ENCODE data around the gene ANKLE2.

The ANKLE2 gene

GRCh38 chr12:132746613-132747012 lies 15.0 kb downstream of the ANKLE2 start:
- Histone ChIP-seq H3K9me3 (ENCODE audit: control insufficient read depth, low read length) (no peaks in the 10 kb centered on the region), H3K79me1 (replicated peaks; ENCODE audit: low read length, poor library complexity, severe bottlenecking) (peaks cover 24% of the 10 kb centered on the region), H4K91ac (ENCODE audit: low read length) (no peak overlapping the region), H3K4me1 (ENCODE audit: control insufficient read depth, insufficient read depth, low read depth, low read length) (peaks cover 2% of the 10 kb centered on the region), H3K14ac (ENCODE audit: low read length in 2 of 2) (no peak overlapping the region), H2BK12ac (ENCODE audit: low read length in 2 of 2) (no peak overlapping the region), H3K27ac (ENCODE audit: low read length, poor library complexity, severe bottlenecking) (no peak overlapping the region), H4K8ac (ENCODE audit: low read length) (no peak overlapping the region), H3K4me2 (ENCODE audit: low read length, poor library complexity, severe bottlenecking) (no peak overlapping the region), H3K4ac (ENCODE audit: low read depth in 1 of 2, low read length in 2 of 2) (no peak overlapping the region), H2AFZ (ENCODE audit: low read depth, low read length) (no peak overlapping the region), H2AK5ac (ENCODE audit: low read length, severe bottlenecking) (no peak overlapping the region), H2BK15ac (ENCODE audit: low read depth, poor library complexity, severe bottlenecking) (no peak overlapping the region), H3K23ac (ENCODE audit: low read length in 2 of 2) (no peak overlapping the region), H3K18ac (ENCODE audit: low read depth in 1 of 2, low read length in 2 of 2) (no peak overlapping the region), H2BK5ac (ENCODE audit: low read depth, low read length, poor library complexity, severe bottlenecking) (no peak overlapping the region), H3K27me3 (ENCODE audit: control insufficient read depth in 1 of 2, insufficient read depth in 1 of 2, low read length in 2 of 2) (no peaks in the 10 kb centered on the region), H3K9ac (ENCODE audit: low read length) (no peak overlapping the region), H3K36me3 (ENCODE audit: control insufficient read depth in 1 of 2, insufficient read depth in 2 of 2, low read depth in 1 of 2, low read length in 2 of 2) (peaks cover 81 to 94% of the 10 kb centered on the region in 2 experiments), H2BK120ac (ENCODE audit: low read depth, low read length) (no peak overlapping the region), H3K4me3 (ENCODE audit: insufficient read depth in 1 of 2, low read depth in 1 of 2, low read length in 2 of 2) (no peak overlapping the region)
- WGBS, result 100% methylated on average over 1 of the region's 3 CpGs
- no peak for DNase-seq

- Histone ChIP-seq H3K9me3 (ENCODE audit: control insufficient read depth, low read length) (no peaks in the 10 kb centered on the region), H3K4ac (ENCODE audit: low read depth in 1 of 2, low read length in 2 of 2) (no peak overlapping the region), H3K9ac (ENCODE audit: low read length) (no peak overlapping the region), H2BK15ac (ENCODE audit: low read depth, poor library complexity, severe bottlenecking) (no peak overlapping the region), H3K36me3 (ENCODE audit: control insufficient read depth in 1 of 2, insufficient read depth in 2 of 2, low read depth in 1 of 2, low read length in 2 of 2) (peaks cover 76 to 95% of the 10 kb centered on the region in 2 experiments), H3K4me3 (ENCODE audit: insufficient read depth in 1 of 2, low read depth in 1 of 2, low read length in 2 of 2) (no peak overlapping the region), H3K27me3 (ENCODE audit: control insufficient read depth in 1 of 2, insufficient read depth in 1 of 2, low read length in 2 of 2) (no peaks in the 10 kb centered on the region), H2BK12ac (ENCODE audit: low read length in 2 of 2) (peak overlapping the region in 1 of 2 experiments; percentile 31), H3K4me2 (ENCODE audit: low read length, poor library complexity, severe bottlenecking) (no peak overlapping the region), H4K8ac (ENCODE audit: low read length) (no peak overlapping the region), H3K23ac (ENCODE audit: low read length in 2 of 2) (no peak overlapping the region), H2BK120ac (ENCODE audit: low read depth, low read length) (no peak overlapping the region), H3K18ac (ENCODE audit: low read depth in 1 of 2, low read length in 2 of 2) (no peak overlapping the region), H2BK5ac (ENCODE audit: low read depth, low read length, poor library complexity, severe bottlenecking) (no peak overlapping the region), H2AFZ (ENCODE audit: low read depth, low read length) (no peak overlapping the region), H4K91ac (ENCODE audit: low read length) (no peak overlapping the region), H2AK5ac (ENCODE audit: low read length, severe bottlenecking) (no peak overlapping the region), H3K4me1 (ENCODE audit: control insufficient read depth, insufficient read depth, low read depth, low read length) (peaks cover under 1% of the 10 kb centered on the region), H3K14ac (ENCODE audit: low read length in 2 of 2) (no peak overlapping the region), H3K27ac (ENCODE audit: low read length, poor library complexity, severe bottlenecking) (no peak overlapping the region), H3K79me1 (replicated peaks; ENCODE audit: low read length, poor library complexity, severe bottlenecking) (peaks cover 25% of the 10 kb centered on the region)
- 89% methylated on average over 13 of the region's 13 CpGs for WGBS
- no peak for DNase-seq
These were observed 17.8 kb downstream of the ANKLE2 start for GRCh38 chr12:132743831-132744230.

GRCh38 chr12:132741620-132742019 lies 20.0 kb downstream of the ANKLE2 start:
- Histone ChIP-seq H2BK15ac (ENCODE audit: low read depth, poor library complexity, severe bottlenecking) (no peak overlapping the region), H3K27me3 (ENCODE audit: control insufficient read depth in 1 of 2, insufficient read depth in 1 of 2, low read length in 2 of 2) (no peaks in the 10 kb centered on the region), H2BK120ac (ENCODE audit: low read depth, low read length) (no peak overlapping the region), H3K36me3 (ENCODE audit: control insufficient read depth in 1 of 2, insufficient read depth in 2 of 2, low read depth in 1 of 2, low read length in 2 of 2) (peaks cover 73 to 90% of the 10 kb centered on the region in 2 experiments), H2AK5ac (ENCODE audit: low read length, severe bottlenecking) (no peak overlapping the region), H2AFZ (ENCODE audit: low read depth, low read length) (no peak overlapping the region), H3K79me1 (replicated peaks; ENCODE audit: low read length, poor library complexity, severe bottlenecking) (peaks cover 21% of the 10 kb centered on the region), H3K23ac (ENCODE audit: low read length in 2 of 2) (no peak overlapping the region), H2BK12ac (ENCODE audit: low read length in 2 of 2) (no peak overlapping the region), H4K8ac (ENCODE audit: low read length) (no peak overlapping the region), H3K27ac (ENCODE audit: low read length, poor library complexity, severe bottlenecking) (no peak overlapping the region), H4K91ac (ENCODE audit: low read length) (no peak overlapping the region), H2BK5ac (ENCODE audit: low read depth, low read length, poor library complexity, severe bottlenecking) (no peak overlapping the region), H3K4me3 (ENCODE audit: insufficient read depth in 1 of 2, low read depth in 1 of 2, low read length in 2 of 2) (no peak overlapping the region), H3K4me2 (ENCODE audit: low read length, poor library complexity, severe bottlenecking) (no peak overlapping the region), H3K18ac (ENCODE audit: low read depth in 1 of 2, low read length in 2 of 2) (no peak overlapping the region), H3K4ac (ENCODE audit: low read depth in 1 of 2, low read length in 2 of 2) (no peak overlapping the region), H3K9ac (ENCODE audit: low read length) (no peak overlapping the region), H3K9me3 (ENCODE audit: control insufficient read depth, low read length) (no peaks in the 10 kb centered on the region), H3K14ac (ENCODE audit: low read length in 2 of 2) (no peak overlapping the region), H3K4me1 (ENCODE audit: control insufficient read depth, insufficient read depth, low read depth, low read length) (no peaks in the 10 kb centered on the region)
- no peak for DNase-seq
- WGBS, result 94% methylated on average over 8 of the region's 8 CpGs

GRCh38 chr12:132740652-132741051 lies 21.0 kb downstream of the ANKLE2 start:
- Histone ChIP-seq H2AK5ac (ENCODE audit: low read length, severe bottlenecking) (no peak overlapping the region), H2BK120ac (ENCODE audit: low read depth, low read length) (no peak overlapping the region), H3K9me3 (ENCODE audit: control insufficient read depth, low read length) (no peaks in the 10 kb centered on the region), H3K4ac (ENCODE audit: low read depth in 1 of 2, low read length in 2 of 2) (no peak overlapping the region), H3K4me2 (ENCODE audit: low read length, poor library complexity, severe bottlenecking) (no peak overlapping the region), H3K23ac (ENCODE audit: low read length in 2 of 2) (peak overlapping the region in 1 of 2 experiments; percentile 23), H3K27me3 (ENCODE audit: control insufficient read depth in 1 of 2, insufficient read depth in 1 of 2, low read length in 2 of 2) (no peaks in the 10 kb centered on the region), H2BK5ac (ENCODE audit: low read depth, low read length, poor library complexity, severe bottlenecking) (no peak overlapping the region), H3K79me1 (replicated peaks; ENCODE audit: low read length, poor library complexity, severe bottlenecking) (peaks cover 25% of the 10 kb centered on the region), H3K4me3 (ENCODE audit: insufficient read depth in 1 of 2, low read depth in 1 of 2, low read length in 2 of 2) (no peak overlapping the region), H2AFZ (ENCODE audit: low read depth, low read length) (no peak overlapping the region), H2BK15ac (ENCODE audit: low read depth, poor library complexity, severe bottlenecking) (no peak overlapping the region), H3K36me3 (ENCODE audit: control insufficient read depth in 1 of 2, insufficient read depth in 2 of 2, low read depth in 1 of 2, low read length in 2 of 2) (peaks cover 77 to 91% of the 10 kb centered on the region in 2 experiments), H2BK12ac (ENCODE audit: low read length in 2 of 2) (no peak overlapping the region), H4K91ac (ENCODE audit: low read length) (no peak overlapping the region), H3K9ac (ENCODE audit: low read length) (no peak overlapping the region), H3K18ac (ENCODE audit: low read depth in 1 of 2, low read length in 2 of 2) (no peak overlapping the region), H4K8ac (ENCODE audit: low read length) (no peak overlapping the region), H3K14ac (ENCODE audit: low read length in 2 of 2) (no peak overlapping the region), H3K4me1 (ENCODE audit: control insufficient read depth, insufficient read depth, low read depth, low read length) (no peaks in the 10 kb centered on the region), H3K27ac (ENCODE audit: low read length, poor library complexity, severe bottlenecking) (no peak overlapping the region)
- DNase-seq, result no peak
- WGBS, result 96% methylated on average over 11 of the region's 11 CpGs
